Esophagus muscularis mucosa (tissue), 4 donors: ENCODE measurements around the gene KRTAP5-11. TPM values are rescaled to one million over a fixed set of nuclear protein-coding genes. Genes with fewer than 3 reads are reported as not detected.

Source experiments
- DNase-seq: peaks from one replicate; pipeline ENCODE4 v3.0.0-alpha.2; 2017; ENCODE audit errors: extremely low spot score
- H3K27ac ChIP-seq, 4 donors: fragments of 200-600 bp; sonication (generic); replicated peaks in 1 of 4; 1 replicate in 3 of 4; 2 replicates in 1 of 4; pipeline ENCODE4 v1.5.1; 2016 to 2019; ENCODE audit warnings: mild to moderate bottlenecking in 1 of 4
- H3K27me3 ChIP-seq, 4 donors: fragments of 200-600 bp; sonication (generic); one replicate each; pipeline versions ENCODE4 v1.5.1 to v1.6.0; 2016 to 2019
- H3K36me3 ChIP-seq, 4 donors: fragments of 200-600 bp; sonication (generic); one replicate each; pipeline ENCODE4 v1.5.1; 2016 to 2019
- H3K4me1 ChIP-seq, 4 donors: fragments of 200-600 bp; sonication (generic); one replicate each; pipeline ENCODE4 v1.5.1; 2016 to 2019
- H3K4me3 ChIP-seq, 4 donors: fragments of 200-600 bp; sonication (generic); 1 replicate in 2 of 4; 2 replicates in 2 of 4; pipeline ENCODE4 v1.5.1; 2016 to 2019; ENCODE audit warnings: mild to moderate bottlenecking in 4 of 4, moderate library complexity in 1 of 4
- H3K9me3 ChIP-seq, 4 donors: fragments of 200-600 bp; sonication (generic); 1 replicate in 3 of 4; 2 replicates in 1 of 4; pipeline ENCODE4 v1.5.1; 2016 to 2019
- EP300 ChIP-seq: sonication (generic); formaldehyde crosslinking; IDR thresholded peaks from one replicate; pipeline ENCODE4 v1.6.1; 2017; ENCODE audit warnings: antibody characterized with exemption
- POLR2A ChIP-seq: fragments of 450-650 bp; IDR thresholded peaks from one replicate; pipeline ENCODE4 v1.6.1; 2017; ENCODE audit warnings: antibody characterized with exemption, moderate library complexity, mild to moderate bottlenecking, low read depth
- POLR2AphosphoS5 ChIP-seq, 2 donors: sonication (generic); formaldehyde crosslinking; IDR thresholded peaks; one replicate each; pipeline ENCODE4 v1.6.1; 2017; ENCODE audit warnings: antibody characterized with exemption in 2 of 2
- WGBS: methylation state at CpG from one replicate; pipeline ENCODE4 v1.1.5; 2018; 5-methylcytosine and 5-hydroxymethylcytosine counted together
- intact Hi-C: fragments of 100-400 bp; cut with DNase I; formaldehyde crosslinking; loops from one replicate; pipeline ENCODE4 v1.15.1; 2023
- total RNA-seq, 4 donors: library from RNA; depleted of rRNA; stranded (reverse); fragments of >200 nt; gene quantifications; one replicate each; pipeline versions ENCODE4 v1.1.0 to v1.2.1, GENCODE V29; 2016
- TF ChIP-seq, protein P1 (sequence below), 3 experiments: fragments of 200-600 bp in 2 of 3; fragments of 450-650 bp in 1 of 3; sonication (generic) in 2 of 3; IDR thresholded peaks; one replicate each; pipeline ENCODE4 v1.5.1; 2017 to 2019; ENCODE audit warnings: antibody characterized with exemption in 3 of 3, mild to moderate bottlenecking in 2 of 3, moderate library complexity in 1 of 3

The KRTAP5-11 gene
- total RNA-seq, 4 donors from 2014 or later = not detected

GRCh38 chr11:71562120-71562519, 20.6 kb downstream of the KRTAP5-11 start:
- Histone ChIP-seq H3K9me3 (peaks cover 0 to 4% (median 0%) of the 10 kb centered on the region in 4 donors), H3K27ac (no peak overlapping the region), H3K27me3 (peaks cover 0 to 34% (median 0%) of the 10 kb centered on the region in 4 donors), H3K4me1 (no peaks in the 10 kb centered on the region), H3K36me3 (no peaks in the 10 kb centered on the region), H3K4me3 (no peak overlapping the region)
- no peak for DNase-seq
- TF ChIP-seq, protein P1, sequence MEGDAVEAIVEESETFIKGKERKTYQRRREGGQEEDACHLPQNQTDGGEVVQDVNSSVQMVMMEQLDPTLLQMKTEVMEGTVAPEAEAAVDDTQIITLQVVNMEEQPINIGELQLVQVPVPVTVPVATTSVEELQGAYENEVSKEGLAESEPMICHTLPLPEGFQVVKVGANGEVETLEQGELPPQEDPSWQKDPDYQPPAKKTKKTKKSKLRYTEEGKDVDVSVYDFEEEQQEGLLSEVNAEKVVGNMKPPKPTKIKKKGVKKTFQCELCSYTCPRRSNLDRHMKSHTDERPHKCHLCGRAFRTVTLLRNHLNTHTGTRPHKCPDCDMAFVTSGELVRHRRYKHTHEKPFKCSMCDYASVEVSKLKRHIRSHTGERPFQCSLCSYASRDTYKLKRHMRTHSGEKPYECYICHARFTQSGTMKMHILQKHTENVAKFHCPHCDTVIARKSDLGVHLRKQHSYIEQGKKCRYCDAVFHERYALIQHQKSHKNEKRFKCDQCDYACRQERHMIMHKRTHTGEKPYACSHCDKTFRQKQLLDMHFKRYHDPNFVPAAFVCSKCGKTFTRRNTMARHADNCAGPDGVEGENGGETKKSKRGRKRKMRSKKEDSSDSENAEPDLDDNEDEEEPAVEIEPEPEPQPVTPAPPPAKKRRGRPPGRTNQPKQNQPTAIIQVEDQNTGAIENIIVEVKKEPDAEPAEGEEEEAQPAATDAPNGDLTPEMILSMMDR (IDR thresholded peaks at IDR 0.05) = no peak
- no peak for TF ChIP-seq EP300
- TF ChIP-seq POLR2AphosphoS5 (IDR thresholded peaks at IDR 0.05) = no peak
- no peak for TF ChIP-seq POLR2A
- intact Hi-C loops = no loop called here

DNA sequence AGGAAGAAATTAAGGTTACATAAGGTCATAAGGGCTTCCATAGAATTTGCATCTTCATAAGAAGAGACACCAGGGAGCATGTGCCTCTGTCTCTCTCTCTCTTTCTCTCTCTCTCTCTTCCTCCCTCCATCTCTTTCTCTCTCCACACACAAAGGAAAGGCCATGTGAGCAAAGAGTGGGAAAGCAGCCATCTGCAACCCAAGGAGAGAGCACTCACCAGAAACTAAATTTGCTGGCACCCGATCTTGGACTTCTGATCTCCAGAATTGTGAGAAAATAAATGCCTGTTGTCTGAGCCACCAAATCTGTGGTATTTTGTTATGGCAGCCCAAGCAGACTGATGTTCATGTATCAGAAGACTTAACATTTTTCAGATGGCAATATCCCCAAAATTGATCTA, 23.7 kb downstream of the KRTAP5-11 start:
- DNase-seq = no peak
- Histone ChIP-seq H3K9me3 (peaks cover 0 to 4% (median 0%) of the 10 kb centered on the region in 4 donors), H3K4me3 (no peak overlapping the region), H3K27ac (no peak overlapping the region), H3K36me3 (no peaks in the 10 kb centered on the region), H3K4me1 (no peaks in the 10 kb centered on the region), H3K27me3 (peaks cover 0 to 17% (median 0%) of the 10 kb centered on the region in 4 donors)
- intact Hi-C loops = no loop called here
- WGBS = 81% methylated on average over 1 of the region's 1 CpG
- TF ChIP-seq EP300 (no peak), POLR2AphosphoS5 (IDR thresholded peaks at IDR 0.05) (no peak), POLR2A (no peak)
- TF ChIP-seq, protein P1 (IDR thresholded peaks at IDR 0.05) = no peak

GRCh38 chr11:71557257-71557656, 25.4 kb downstream of the KRTAP5-11 start:
- TF ChIP-seq, protein P1 (IDR thresholded peaks at IDR 0.05) = no peak
- TF ChIP-seq EP300 (no peak), POLR2A (no peak)
- H3K9me3 ChIP-seq = peaks cover 0 to 4% (median 0%) of the 10 kb centered on the region in 4 donors
- no peak overlapping the region for H3K4me3 ChIP-seq
- no peak overlapping the region for H3K27ac ChIP-seq
- peaks cover 0 to 10% (median 0%) of the 10 kb centered on the region in 4 donors for H3K27me3 ChIP-seq
- no peaks in the 10 kb centered on the region for H3K36me3 ChIP-seq
- intact Hi-C loops = no loop called here
- H3K4me1 ChIP-seq = no peaks in the 10 kb centered on the region
- no peak for DNase-seq

DNA sequence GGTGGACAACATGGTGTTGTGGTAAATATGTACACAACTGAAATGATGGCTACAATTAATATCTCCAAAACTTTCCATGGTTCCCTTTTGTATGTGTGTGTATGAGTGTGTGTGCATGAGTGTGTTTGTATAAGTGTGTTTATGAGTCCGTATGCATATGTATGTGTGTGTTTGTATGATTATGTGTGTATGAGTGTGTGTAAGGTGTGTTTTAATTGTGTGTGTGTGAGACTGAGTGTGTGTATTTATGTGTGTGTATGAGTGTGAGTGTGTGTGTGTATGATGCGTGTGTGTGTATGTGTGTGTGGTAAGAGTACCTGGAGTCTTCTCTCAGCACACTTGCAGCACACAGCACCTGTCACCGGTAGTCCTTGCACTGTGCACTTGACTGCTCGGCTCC, 26.7 kb downstream of the KRTAP5-11 start:
- Histone ChIP-seq H3K27ac (no peak overlapping the region), H3K27me3 (peaks cover 0 to 10% (median 0%) of the 10 kb centered on the region in 4 donors), H3K9me3 (no peaks in the 10 kb centered on the region), H3K36me3 (no peaks in the 10 kb centered on the region), H3K4me1 (no peaks in the 10 kb centered on the region), H3K4me3 (no peak overlapping the region)
- no peak for DNase-seq
- intact Hi-C loops = no loop called here
- 81% methylated on average over 4 of the region's 4 CpGs for WGBS
- TF ChIP-seq POLR2A (no peak), POLR2AphosphoS5 (IDR thresholded peaks at IDR 0.05) (no peak), EP300 (no peak)
- TF ChIP-seq, protein P1 (IDR thresholded peaks at IDR 0.05) = no peak

GRCh38 chr11:71555508-71555907, 27.2 kb downstream of the KRTAP5-11 start:
- intact Hi-C loops = no loop called here
- no peak for TF ChIP-seq EP300
- TF ChIP-seq, protein P1 (IDR thresholded peaks at IDR 0.05) = no peak
- no peak for TF ChIP-seq POLR2A
- no peak for TF ChIP-seq POLR2AphosphoS5 (IDR thresholded peaks at IDR 0.05)
- Histone ChIP-seq H3K27me3 (peaks cover 0 to 10% (median 0%) of the 10 kb centered on the region in 4 donors), H3K4me1 (no peaks in the 10 kb centered on the region), H3K9me3 (no peaks in the 10 kb centered on the region), H3K4me3 (no peak overlapping the region), H3K36me3 (no peaks in the 10 kb centered on the region), H3K27ac (no peak overlapping the region)
- no peak for DNase-seq
- WGBS = 83% methylated on average over 6 of the region's 11 CpGs
